HUDEP-2 (cell line): ENCODE measurements around the gene PRDM1.

ENCODE experiments used
- DNase-seq, 76 experiments: peaks; one replicate each; lab custom pipeline; 2025; ENCODE audit not compliant: unreplicated experiment in 76 of 76; lab: John Stamatoyannopoulos, UW

PRDM1 gene

GRCh38 chr6:106094261-106094963, 8.3 kb downstream of the PRDM1 start:
- no peak for DNase-seq

DNA sequence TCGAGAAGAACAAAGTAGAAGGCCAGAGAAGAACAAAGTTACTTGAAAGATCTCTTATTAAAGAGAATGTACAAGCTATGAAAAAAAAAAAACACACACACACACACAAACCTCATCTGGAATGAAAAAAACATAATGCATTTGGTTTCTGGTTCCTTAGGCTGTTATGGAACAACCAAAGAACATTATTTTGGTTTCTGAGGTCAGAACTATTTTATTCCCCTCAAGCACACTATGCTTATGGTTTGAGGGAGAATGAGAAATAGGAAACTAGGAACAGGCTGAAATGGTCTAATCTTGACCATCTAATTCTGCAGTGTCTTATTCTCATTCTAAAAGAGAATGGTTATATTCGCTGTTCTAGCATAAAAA, 8.8 kb downstream of the PRDM1 start:
- DNase-seq = no peak

DNA sequence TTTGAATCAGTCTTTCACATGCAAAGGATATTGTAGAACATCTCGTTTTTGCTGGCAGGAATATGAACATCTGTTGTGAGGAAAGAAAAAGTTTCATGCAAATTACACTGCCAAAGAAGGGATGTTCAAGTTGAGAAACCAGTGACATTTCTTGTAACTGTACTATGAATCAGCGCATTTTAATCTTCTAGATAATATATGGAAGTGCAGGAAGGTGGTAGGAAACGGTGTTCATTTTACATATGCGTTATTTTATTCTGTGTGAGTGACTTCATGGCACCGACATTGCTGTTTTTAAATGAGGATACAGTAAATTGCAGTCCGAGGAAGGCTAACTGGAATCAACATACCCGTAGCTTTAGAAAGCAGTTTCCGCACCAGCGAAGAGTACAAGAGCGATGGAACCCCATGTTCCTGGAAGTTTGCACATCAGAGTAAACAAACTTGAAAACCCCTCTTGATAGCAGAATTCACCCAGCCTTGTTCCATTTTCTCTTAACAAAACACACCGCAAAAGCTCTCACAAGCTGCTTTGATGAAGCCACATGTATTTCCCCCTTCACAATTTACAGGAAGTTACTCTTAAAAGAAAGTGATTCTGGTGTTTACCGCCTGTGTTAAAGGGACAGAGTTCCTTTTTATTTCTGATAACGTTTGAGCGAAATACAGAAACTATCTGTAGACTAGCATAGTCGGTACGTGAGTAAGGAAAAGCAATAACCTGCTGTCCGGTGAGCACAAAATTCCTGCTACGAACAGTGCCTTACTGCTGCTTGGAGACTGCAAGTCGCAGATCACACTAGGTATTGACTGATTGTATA, 11.5 kb downstream of the PRDM1 start:
- DNase-seq = peak in 5 of 76 experiments; percentile 16 to 34 (median 18)

GRCh38 chr6:106098383-106099234, 12.5 kb downstream of the PRDM1 start:
- DNase-seq = no peak

GRCh38 chr6:106099235-106099537, 13.1 kb downstream of the PRDM1 start:
- no peak for DNase-seq

DNA sequence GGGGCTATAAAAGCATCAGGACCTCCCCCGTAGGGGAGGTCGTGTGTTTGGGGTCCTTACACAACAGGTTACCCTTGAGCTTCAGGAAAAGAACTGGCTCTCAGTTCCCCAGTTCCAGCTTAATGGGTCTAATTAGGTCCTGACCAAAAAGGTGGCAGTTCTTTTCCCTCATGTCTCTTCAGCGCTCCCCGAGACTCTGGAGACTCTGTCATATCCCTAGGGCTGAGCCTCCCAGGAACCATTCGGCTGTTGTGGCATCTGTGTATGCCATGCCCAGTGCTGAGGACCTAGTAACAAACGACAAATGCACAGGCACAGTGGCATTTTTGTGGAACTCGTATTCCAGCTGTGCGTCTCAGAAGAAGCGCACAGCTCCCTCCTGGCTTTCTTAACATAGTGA, 14.6 kb downstream of the PRDM1 start:
- DNase-seq = no peak

GRCh38 chr6:106101466-106101865, 15.3 kb downstream of the PRDM1 start:
- no peak for DNase-seq

DNA sequence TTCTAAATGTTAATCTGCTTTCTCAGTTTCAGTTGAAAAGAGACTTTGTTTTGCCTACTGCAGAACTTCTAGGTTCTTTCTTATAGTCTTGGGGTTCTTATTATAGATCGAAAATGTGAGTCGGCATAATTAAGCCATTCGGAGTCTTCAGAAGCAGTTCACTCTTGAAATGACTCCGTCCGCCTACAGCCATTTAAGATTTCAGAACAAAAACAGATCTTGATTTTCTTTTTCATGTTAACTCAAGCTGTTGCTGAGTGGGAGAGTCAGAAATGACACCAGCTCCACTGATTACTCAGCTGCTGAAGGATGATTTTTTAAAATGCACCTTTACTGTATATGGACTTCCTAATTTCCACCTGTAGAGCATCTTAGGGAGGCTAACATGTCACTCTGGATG, 15.9 kb downstream of the PRDM1 start:
- DNase-seq = no peak

DNA sequence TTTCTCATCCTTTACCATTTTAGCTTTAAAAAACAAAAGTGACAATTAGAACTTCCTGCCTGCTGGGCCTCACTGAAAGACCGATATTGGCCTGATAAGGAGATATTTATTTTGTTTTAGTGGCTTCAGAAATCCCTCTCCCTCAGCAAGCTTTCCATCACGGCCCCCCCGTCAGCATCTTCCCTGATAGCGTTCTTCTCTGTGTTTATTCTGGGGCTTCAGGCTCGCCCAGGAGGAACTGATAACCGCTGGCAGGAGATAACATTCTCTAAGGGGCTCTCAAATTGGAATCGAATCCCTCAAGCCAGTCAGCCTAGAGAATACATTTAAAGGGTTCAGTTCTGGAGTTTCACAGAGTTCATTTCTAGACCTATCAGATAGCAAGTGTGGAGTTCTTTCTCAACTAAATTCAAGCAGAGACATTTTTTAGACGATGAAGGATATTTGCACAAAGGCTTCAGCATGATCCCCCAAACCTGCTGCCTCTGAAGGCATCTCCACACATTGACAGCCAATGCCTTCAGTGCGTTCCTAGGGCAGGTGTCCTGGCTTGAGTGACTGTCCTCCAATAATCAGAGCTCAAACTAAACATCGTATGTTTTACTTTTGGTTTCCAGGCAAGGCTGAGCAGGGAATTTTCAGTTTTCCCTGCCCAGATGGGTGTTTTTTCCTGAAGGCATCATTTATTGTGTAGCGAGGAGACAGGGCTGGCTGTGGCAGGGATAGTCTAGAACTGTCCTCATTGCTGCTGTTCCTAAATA, 17.0 kb downstream of the PRDM1 start:
- DNase-seq = no peak

GRCh38 chr6:106103728-106104109, 17.6 kb downstream of the PRDM1 start:
- DNase-seq = no peak

- no peak for DNase-seq
Observed at GRCh38 chr6:106104476-106104875, 18.3 kb downstream of the PRDM1 start.

GRCh38 chr6:106104941-106105340, 18.8 kb downstream of the PRDM1 start:
- no peak for DNase-seq

GRCh38 chr6:106105493-106105892, 19.4 kb downstream of the PRDM1 start:
- no peak for DNase-seq

- no peak for DNase-seq
Observed at GRCh38 chr6:106106276-106107042, 20.3 kb downstream of the PRDM1 start.

GRCh38 chr6:106107043-106107613, 21.0 kb downstream of the PRDM1 start:
- no peak for DNase-seq

DNA sequence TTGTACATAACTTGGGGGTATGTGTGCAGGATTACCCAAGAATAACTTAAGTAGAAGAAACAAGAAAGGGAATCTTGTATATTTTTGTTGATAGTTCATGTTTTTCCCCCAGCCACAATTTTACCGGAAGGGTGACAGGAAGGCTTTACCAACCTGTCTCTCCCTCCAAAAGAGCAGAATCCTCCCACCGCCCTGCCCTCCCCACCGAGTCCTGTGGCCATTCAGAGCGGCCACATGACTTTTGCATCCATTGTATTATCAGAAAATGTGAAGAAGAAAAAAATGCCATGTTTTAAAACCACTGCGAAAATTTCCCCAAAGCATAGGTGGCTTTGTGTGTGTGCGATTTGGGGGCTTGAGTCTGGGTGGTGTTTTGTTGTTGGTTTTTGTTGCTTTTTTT, 22.0 kb downstream of the PRDM1 start:
- DNase-seq = no peak

GRCh38 chr6:106109029-106109428, 22.9 kb downstream of the PRDM1 start:
- no peak for DNase-seq

DNA sequence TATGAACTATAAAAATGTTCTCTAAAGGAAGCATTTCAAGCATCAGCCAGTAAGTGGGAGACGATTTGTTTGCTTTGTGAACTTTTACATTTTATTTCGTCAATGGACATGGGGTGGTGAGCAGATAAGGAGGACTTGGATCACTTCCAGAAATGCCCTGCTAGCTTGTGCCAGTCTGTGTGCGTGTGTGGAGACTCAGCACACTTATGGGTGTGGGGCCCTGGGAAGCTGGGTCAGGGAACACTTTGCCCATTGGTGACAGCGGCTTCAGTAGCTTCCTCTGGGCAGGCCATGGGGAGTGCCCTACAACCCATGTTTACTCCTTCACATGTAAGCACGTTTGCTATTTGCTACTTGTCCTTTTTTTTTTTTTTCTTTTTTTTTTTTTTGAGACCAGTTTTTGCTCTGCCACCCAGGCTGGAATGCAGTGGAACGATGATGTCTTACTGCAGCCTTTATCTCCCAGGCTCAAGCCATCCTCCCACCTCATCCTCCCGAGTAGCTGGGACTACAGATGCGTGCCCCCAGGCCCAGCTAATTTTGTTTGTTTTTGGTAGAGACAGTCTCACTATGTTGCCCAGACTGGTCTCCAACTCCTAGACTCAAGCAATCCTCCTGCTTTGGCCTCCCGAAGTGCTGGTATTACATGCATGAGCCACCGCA, 24.2 kb downstream of the PRDM1 start:
- peak in 45 of 76 experiments; percentile 8 to 73 (median 35) for DNase-seq

DNA sequence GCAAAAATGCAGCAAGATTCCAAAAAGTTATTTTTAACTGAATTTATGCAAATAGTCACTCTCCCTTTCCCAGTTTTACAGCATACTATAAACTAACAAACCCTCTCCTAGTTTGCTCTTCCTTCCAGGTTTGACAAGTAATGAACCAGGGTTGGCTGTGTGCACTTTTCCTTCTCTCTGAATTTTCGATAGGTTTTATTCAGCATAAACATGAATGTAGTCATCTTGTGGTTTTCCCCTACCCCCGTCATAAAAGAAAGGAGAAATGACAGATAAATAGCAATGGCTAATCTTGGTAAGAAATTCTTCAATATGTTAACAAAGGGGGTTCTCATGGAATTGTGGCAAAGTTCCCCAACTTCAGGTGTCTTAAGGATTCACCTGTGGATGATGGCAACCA, 26.3 kb downstream of the PRDM1 start:
- no peak for DNase-seq
